ENCODE results near the gene TRERF1. TPM values are rescaled to one million over a fixed set of nuclear protein-coding genes. Genes with fewer than 3 reads are reported as not detected.
A peak's percentile ranks its signal among the peaks of the same experiment; 100 is the strongest.
"Not testable (repeated sequence)": the region's sequence is repeated elsewhere in the genome, so short reads cannot be mapped to it uniquely, and the experiment has no call there.

Gene TRERF1
- total RNA-seq, 1 donor from 2014 or later: 7.3 TPM

DNA sequence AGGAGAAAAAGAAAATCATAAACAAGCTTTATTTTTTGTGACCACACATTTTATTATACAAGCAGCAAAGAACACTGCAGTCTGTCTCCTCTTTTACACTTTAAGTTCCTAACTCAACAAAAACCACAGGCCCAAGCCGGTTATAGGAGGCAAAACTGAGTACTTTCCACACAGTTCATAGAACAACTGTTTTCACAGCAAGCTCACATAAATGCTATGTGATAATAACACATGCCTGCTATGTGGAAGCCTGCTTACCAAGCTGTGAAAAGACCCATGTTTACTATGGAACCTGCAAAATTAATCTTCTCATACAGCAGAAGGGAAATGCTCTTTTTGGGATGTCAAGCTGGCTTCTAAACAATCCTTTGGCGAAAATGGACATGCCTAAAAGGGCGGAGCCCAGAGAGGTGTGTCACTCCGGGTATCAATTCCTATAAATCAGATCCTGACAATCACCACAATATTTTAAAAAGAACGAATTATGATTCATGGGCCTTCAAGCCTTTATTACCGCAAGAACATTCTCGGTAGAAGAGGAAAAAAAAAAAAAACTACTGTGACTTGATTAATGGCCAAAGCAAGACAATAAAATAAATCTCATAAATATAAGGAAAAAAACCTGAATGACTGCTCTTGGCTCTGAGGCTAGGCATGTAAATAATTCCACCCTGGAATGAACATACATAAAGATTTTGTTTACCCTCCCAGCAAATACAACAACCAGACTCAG is 2.6 kb downstream of the TRERF1 start:
- ATAC-seq: no peak

- ATAC-seq: no peak
These were observed 3.3 kb downstream of the TRERF1 start for GRCh38 chr6:42448391-42448790.

DNA sequence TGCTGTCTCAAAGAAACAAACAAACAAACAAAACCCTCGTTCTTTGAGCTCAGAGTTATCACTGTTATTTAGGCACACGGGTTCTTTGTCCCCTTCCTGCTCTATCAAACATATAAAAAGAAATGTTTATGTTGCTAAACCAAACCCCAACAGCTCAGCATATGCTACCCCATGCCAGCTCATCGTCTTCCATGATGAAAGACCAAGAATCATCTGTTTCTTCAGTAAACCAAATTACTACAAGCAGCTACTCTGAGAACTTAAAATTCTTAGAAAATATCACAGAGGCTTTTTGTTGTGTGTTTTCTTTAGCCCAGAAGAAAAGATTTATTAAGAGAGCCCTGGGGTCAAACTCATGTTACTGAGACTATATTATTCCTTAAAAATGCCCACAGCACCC is 4.7 kb downstream of the TRERF1 start:
- no peak for ATAC-seq

- no peak for ATAC-seq
These were observed 5.4 kb downstream of the TRERF1 start for GRCh38 chr6:42446370-42446769.

- not testable (repeated sequence) for ATAC-seq
These were observed 5.8 kb downstream of the TRERF1 start for GRCh38 chr6:42445955-42446354.

- ATAC-seq: no peak
These were observed 8.2 kb downstream of the TRERF1 start for GRCh38 chr6:42443312-42444060.

- ATAC-seq: no peak
These were observed 10.0 kb downstream of the TRERF1 start for GRCh38 chr6:42441697-42442081.

- ATAC-seq: no peak
These were observed 10.7 kb downstream of the TRERF1 start for GRCh38 chr6:42440778-42441696.

- no peak for ATAC-seq
These were observed 11.7 kb downstream of the TRERF1 start for GRCh38 chr6:42440027-42440426.

GRCh38 chr6:42436825-42437224 is 14.9 kb downstream of the TRERF1 start:
- ATAC-seq: no peak

DNA sequence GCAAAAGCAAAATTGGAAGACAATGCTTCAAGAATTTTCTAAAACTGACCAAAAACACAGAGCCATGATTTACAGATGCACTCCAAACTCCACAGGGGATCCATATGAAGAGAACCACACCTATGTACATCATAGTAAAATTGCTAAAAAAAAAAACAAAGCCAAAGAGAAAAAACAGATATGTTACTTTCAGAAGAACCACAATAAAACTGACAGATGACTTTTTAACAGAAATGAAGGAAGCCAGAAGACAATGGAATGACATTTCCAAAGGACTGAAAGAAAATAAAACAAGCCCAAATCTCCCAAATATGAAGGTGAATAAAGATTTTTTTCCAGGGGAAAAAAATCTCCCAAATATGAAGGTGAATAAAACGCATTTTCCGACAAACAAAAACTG is 17.5 kb downstream of the TRERF1 start:
- ATAC-seq: no peak

DNA sequence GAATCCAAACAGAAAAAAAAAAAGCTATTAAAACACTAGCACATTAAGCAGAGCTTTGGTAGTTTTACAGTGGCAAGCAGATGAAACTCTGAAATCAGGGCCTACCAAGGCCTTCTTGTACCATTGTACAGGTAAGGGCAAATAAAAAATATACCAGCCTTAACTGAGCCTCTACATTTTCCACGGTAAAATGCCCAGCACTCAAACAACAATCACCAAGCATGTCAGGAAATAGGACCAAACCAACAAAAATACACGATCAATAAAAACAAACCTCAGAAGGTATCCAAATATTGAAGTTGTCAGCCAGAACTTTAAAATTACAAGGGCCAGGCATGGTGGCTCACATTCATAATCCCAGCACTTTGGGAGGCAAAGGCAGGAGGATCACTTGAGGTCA is 18.3 kb downstream of the TRERF1 start:
- no peak for ATAC-seq

DNA sequence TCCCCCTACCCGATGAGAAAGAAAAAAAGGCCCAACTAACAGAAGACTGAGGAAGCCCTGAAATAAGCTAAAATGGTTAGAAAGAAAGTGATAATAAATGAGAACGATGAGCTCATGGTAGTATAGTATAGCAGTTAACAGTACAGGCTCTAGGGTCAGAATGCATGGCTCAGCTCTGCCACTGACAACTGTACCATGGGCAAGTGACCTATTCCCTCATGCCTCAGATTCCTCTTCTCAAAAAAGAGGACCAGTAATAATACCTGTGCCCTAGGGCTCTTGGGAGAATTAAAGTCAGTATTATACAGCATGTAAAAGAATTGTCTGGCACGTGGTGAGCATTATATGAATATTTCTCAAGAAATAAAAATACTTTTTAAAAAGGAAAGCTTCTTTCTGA is 19.8 kb downstream of the TRERF1 start:
- no peak for ATAC-seq

DNA sequence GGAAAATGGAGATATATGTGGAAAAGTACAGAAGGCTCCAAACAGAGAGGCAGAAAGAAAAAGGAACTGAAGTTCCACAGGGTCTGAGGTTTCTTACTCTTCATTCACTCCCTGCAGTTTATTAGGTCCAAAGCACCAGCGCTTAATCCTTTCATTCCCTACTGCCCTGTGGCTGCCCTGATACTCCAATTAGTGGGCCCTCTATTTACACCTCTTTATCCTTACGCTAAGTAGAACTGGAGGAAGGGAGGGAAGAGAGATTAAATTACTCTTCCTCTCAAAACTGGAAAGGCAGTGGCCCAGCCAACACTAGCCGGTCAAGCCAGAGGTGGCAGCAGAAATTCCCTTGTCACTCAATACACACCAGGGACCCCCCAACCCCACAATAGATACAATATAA is 20.4 kb downstream of the TRERF1 start:
- ATAC-seq: no peak

GRCh38 chr6:42429836-42430235 is 21.9 kb downstream of the TRERF1 start:
- peak; percentile 29 for ATAC-seq

DNA sequence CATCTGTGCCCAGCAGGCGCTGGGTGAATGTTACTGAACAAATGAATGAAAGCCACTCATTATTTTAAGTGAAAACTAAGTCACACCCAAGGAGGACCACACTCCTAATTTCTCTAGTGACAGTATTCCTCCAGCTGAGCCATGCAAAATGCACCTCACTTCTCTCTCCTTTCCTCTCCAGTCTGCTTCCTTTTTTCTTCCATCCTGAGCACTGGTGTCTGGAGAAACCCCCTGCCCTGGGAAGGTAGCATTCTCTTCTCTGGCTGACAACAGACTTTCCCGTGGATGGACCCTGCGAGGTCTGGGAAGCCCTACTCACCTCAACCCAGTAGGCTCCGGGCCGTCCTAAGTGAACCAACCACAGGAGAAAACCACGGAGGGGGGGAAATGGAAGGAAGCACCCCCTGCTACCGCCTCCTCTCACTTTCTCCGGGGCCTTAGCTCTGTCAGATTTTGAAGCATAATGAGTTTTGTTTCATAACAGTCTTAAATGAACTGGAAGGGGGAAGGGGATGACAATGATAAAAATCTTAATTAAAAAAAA is 22.6 kb downstream of the TRERF1 start:
- ATAC-seq: no peak

- peak; percentile 44 for ATAC-seq
These were observed 23.2 kb downstream of the TRERF1 start for GRCh38 chr6:42428326-42429041.

- no peak for ATAC-seq
These were observed 23.9 kb downstream of the TRERF1 start for GRCh38 chr6:42427871-42428270.

DNA sequence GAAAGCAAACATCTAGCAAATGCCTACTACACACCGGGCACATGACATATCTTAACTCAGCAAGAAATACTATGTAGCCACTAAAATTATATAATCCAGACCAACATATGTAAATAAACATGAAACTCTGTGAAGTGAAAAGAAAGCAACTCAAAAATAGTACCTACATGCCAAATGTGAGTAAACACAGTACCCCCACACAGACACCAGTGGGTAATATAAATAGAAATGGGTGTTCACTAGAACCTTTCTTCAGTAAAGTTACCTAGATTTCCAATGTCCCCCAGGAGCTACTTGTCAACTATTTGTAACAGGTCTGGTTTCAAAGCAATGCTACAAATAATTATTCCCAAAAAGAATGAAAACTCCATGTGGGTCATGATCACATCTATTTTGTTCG is 25.5 kb downstream of the TRERF1 start:
- no peak for ATAC-seq

DNA sequence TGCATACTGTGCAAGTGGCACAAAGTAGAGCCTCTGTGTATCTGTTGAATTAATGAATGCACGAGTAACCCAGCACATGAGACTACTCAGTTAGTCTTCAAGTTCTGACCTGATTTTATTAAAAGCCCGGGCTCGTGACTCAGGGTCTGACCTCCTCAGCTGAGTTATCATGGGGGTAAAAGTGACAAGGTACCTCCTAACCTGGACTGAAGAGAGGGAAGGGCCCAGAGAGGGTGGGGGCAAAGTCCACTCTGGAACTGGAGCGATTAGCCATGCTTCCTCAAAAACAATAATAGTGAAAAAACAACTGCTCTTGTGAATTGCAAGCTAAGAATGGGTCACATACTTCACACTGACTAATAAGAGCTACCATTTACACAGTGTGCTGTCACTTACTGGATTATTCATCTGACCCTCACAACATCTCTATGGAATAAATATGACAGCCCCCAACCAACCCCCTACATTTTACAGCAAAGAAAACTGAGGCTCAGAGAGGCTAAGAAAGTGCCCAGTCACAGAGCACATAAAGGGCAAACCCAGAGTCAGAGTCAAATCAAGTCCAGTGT is 26.7 kb downstream of the TRERF1 start:
- ATAC-seq: no peak

DNA sequence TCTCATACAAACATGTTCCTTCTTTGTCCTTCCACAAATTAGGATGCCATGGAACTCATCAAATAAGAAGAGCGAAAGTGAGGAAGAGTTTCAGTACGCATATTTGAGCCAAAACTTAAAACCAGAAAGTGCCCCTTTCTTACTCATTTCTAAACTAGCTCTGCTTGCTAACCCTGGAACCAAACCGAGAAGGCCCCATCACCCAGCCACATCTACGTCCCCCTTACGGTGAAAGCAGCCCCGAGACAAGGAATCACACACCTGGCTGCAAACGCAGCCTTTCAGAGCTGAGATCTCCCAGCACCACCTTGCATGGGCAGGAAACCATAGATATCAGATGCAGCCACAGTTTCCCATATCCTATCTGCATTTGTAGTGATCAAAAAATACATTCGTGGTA is 28.5 kb downstream of the TRERF1 start:
- ATAC-seq: no peak

- no peak for ATAC-seq
These were observed 31.0 kb downstream of the TRERF1 start for GRCh38 chr6:42420741-42421140.
